CD4-positive, alpha-beta T cell treated with Interleukin-10 for 1 hour (primary cell): ENCODE data around the gene MYDGF.

Source experiments
- DNase-seq: peaks from one replicate; pipeline ENCODE4 v3.0.0-alpha.2; 2020

The MYDGF gene

DNA sequence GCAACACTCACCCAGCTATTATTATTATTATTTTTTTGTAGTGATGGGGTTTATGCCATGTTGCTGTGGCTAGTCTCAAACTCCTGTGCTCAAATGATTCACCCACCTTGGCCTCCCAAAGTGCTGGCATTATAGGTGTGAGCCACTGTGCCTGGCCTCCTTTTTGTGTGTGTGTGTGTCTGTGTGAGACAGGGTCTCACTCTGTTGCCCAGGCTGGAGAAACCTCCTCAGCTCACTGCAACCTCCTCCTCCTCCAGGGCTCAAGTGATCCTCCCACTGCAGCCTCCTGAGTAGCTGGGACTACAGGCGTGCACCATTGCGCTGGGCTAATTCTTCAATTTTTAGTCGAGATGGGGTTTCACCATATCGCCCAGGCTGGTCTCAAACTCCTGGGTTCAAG, 3.6 kb upstream of the MYDGF start:
- no peak for DNase-seq

DNA sequence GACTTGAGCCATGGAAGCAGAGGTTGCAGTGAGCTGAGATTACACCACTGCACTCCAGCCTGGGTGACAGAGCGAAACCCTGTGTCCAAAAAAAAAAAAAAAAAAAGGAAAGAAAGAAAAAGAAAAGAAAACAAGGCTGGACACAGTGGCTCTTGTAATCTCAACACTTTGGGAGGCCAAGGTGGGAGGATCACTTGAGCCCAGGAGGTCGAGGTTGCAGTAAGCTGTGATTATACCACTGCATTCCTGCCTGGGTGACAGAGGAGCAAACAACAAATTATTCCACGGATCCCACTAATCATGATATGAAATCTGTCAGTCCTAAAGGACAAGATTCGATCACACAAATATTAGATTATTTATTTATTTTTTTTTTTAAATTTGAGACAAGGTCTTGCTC, 3.1 kb upstream of the MYDGF start:
- DNase-seq, result no peak

DNA sequence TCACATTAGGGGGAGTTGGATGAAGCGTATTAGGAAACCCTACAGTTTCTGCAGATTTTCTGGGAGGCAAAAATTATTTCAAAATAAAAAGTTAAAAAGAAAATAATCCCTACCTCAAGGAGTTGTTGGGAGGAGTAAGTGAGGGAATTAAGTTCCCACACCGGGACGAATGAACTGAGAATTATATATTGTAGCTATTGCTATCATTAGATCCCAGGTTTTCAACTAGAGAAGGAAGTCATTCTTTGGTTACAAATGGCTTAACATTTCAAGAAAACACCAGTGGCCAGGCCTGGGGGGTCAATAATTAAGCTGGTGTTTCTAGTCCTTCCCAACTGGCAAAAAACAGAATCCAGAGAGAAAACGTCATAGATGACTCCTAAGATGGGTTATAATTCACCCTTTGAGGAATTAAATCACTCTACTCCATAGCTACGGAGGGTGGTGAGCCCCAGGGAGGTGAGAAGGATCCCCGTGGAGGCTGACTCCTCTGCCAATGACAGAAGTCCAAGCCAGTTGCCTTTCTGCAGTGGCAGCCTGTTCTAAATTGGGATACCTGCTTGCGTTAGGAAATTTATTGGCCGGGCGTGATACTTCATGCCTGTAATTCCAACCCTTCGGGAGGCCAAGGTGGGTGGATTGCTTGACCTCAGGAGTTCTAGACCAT, 1.2 kb upstream of the MYDGF start:
- DNase-seq, result no peak

DNA sequence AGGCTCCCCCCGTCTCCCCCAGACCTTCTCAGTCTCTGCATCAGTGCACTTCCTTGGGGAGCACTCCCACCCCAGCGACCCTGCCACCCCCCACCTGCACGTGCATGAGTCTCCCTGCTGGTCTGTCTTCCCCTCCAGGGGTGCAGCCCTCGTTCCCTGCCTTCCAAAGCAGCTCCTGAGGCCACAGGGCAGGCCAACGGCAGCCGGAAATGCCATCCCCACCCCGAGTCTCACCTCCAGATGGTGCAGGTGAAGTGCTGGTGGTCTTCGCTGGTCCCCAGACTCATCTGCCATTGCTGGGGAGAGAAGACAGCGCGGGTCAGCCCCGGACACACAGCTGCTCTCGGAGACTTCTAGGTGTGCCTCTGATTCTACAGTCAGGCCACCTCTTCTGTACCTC, 5.5 kb downstream of the MYDGF start:
- DNase-seq, result no peak

DNA sequence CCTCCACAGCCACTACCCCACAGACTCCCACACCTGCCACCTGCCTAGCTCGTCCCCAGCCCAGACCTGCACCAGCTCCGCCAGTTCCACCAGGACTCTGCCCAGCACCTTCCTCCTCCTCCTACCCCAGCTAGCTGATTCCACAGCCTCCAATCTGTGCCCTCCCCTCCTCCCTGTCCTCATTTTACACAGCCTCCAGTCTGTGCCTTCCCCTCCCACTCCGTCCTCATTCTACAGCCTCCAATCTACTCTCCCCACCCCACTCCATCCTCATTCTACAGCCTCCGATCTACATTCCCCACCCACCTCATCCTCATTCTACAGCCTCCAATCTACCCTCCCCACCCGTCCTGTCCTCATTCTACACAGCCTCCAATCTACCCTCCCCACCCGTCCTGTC, 7.3 kb downstream of the MYDGF start:
- DNase-seq, result no peak

DNA sequence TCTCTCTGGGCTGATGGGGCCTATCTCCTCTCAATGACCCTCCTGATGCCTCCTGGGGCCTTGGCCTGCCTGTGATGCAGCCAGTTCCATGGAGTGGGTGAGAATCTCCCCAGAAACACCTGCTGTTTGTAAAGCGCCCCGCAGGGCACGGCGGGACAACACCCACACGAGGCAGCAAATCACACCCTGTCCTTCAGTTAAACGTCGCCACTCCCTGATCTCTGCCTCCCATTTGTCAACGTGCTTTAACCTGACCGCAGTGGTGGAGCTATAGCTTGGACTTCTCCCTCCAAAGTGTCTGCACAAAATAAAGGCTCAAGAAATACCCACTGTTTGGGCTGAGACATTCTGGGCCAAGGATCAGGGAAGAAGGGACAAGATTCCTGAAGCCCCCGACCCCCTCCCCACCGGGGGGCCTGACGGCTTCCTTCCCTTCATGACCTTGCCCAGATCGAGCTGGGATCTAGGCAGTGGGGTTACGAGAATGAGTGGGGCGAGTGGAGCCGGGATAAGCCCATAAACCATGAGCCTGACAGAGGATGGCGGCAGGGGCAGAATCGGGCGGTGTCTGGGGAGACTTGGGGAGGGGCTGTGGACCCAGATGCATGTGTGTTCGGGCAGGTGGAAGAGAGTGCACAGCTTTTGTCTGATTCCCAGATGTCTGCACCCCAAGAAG, 8.0 kb downstream of the MYDGF start:
- DNase-seq, result no peak

DNA sequence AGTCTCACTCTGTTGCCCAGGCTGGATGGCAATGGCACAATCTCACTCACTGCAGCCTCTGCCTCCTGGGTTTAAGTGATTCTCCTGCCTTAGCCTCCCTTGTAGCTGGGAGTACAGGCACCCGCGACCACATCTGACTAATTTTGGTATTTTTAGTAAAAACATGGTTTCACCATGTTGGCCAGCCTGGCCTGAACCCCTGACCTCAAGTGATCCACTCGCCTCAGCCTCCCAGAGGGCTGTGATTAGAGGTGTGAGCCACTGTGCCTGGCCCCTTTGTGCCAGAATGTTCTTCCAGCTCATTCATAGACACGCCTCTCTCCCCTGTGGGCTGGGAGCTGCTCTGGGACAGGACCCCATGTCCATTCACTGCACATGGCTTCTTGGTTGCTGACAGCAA, 9.1 kb downstream of the MYDGF start:
- no peak for DNase-seq

DNA sequence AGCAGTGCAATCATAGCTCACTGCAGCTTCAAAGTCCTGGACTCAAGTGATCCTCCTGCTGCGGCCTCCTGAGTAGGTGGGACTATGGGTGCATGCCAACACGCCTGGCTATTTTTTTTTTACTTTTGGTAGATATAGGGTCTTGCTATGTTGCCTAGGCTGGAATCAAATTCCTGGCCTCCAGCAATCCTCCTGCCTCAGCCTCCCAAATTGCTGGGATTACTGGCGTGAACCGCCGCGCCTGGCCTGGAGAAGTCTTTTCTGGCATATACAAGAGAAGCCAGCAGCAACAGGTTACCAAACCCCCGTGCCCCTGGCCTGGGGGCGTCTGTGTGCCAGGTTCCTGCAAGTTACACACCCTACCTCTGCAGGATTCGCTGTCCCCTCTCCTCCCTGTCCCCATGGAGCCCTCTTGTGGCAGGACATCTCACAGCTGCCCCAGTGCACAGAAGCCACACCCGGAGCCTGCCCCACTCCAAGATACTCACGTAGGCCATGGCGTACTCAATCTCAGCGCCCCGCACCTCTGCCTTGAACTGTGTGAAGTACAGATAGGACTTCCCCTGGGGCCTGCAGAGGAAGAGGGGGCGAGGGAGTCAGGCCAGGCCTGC, 9.9 kb downstream of the MYDGF start:
- no peak for DNase-seq

DNA sequence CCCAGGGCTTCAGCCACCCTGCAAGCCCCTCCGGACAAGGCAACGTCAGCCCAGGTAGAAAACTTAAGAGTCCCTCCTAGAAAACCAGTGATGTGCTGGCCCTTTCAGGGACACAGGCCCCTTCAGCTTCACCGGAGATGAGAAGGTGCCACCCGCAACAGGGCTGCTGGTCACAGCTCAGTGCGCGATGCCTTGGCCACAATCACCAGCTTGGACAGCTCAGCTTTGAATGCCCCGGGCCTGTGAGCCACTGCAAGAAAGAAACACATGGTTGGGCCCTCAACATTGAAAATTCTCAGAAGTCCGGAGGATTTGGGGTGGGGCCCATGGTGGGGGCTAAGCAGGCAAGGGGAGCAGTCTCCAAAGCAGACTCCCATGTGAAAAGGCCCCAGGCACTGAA, 12.3 kb downstream of the MYDGF start:
- DNase-seq, result no peak

DNA sequence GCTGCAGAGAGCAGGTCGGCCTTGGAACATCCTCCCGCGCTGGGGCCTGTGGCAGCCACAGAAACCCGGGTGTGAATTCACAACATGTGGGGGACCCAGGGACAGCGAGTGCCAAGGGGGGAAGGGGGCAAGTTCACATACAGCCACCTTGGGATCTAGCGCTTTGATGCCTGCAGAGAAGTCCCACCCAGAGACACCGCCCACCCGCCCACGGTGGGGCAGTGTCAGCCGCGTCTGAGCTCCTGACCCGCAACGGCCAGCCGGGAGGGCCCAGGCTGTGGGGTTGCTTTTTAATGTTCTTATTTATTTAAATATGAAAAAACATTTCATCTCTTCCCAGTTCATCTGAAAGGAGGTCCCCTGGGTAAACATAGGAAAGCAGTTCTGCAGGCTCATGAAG, 12.9 kb downstream of the MYDGF start:
- DNase-seq, result no peak

DNA sequence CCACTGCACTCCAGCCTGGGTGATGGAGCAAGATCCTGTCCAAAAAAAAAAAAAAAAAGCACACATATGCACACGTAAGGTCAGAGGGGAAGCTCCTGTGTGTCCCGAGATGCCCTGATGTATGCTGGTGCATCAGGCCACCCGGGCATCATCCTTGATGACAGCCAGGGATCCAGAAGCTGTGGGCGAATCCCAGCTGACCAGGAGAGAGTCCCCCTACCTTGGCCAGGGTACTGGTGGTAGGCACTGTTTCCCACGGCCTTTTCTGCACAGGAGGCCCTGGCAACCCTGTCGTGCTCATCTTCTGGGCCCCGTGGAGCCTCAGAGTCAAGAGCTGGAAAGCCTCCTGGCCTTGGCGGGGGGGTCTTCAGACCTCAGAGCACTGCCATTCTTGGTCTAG, 14.0 kb downstream of the MYDGF start:
- DNase-seq, result no peak

DNA sequence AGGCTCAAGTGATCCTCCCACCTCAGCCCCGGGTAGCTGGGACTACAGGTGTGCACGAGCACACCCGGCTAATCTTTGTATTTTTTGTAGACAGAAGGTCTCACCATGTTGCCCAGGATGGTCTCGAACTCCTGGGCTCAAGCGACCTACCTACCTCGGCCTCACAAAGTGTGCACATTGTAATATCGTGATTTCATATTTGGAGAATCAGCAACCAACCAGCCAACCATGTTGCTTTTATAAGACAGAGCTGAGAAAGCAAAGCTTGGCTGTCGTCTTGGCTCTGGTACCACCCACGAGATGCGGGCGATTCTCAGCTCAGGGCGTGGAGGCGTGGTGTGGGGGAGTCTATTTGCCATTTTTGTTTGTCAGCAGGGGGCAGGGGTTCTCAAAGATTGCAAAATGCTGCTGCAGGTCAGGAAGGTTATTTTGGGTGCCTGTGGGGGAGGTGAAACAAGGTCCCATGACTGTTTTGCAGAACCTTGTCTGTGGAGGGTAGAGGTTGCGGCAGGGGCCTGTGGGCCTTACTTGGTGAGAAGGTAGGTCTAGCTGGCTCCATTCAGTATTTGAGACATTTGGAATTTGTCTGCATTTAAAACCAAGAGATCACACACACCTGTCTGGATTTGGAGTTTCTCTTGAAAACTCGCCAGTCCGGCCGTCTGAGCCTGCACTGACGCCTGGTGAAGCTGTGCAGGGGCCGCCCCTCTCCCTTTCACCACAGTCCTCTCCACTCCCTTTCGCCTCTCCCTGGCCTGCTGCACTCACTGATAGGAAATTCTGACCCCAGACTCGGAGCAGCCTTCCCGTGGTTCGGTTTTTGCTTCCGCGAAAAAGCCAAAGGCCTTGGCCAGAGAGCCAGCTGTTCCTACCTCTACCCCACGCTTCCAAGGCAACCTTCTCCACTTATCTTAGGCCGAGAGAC, 15.4 kb downstream of the MYDGF start:
- DNase-seq, result no peak

DNA sequence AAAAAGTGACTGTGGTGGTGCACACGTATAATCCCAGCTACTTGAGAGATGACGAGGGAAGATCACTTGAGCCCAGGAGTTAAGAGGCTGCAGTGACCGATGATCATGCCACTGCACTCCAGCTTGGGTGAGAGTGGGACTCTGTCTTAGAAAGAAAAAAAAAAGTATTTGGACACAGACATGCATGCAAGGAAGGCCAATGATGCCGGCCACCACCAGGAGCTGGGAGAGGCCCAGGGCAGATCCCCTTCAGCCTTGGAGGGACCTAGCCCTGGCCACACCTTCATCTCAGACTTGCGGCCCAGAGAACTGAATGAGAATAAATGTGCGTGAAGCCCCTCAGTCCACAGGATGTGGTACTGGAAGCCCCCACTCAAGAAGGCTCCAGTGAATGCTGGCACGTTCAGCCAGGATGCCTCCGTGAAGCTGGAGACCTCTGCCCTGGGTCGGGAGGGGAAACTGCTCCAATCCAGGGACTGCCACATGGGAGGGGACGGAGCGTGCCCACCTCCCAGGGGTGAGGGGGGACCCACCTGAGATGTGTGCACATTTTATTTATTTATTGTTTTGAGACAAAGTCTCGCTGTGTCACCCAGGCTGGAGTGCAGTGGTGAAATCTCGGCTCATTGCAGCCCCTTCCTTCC, 16.2 kb downstream of the MYDGF start:
- no peak for DNase-seq

DNA sequence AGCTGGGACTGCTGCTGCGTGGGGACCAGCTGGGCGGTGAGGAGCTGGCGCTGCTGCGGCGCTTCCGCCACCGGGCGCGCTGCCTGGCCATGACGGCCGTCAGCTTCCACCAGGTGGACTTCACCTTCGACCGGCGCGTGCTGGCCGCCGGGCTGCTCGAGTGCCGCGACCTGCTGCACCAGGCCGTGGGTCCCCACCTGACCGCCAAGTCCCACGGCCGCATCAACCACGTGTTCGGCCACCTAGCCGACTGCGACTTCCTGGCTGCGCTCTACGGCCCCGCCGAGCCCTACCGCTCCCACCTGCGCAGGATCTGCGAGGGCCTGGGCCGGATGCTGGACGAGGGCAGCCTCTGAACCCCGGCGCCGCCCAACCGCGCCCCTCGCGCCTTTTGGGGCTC, 18.1 kb downstream of the MYDGF start:
- no peak for DNase-seq

DNA sequence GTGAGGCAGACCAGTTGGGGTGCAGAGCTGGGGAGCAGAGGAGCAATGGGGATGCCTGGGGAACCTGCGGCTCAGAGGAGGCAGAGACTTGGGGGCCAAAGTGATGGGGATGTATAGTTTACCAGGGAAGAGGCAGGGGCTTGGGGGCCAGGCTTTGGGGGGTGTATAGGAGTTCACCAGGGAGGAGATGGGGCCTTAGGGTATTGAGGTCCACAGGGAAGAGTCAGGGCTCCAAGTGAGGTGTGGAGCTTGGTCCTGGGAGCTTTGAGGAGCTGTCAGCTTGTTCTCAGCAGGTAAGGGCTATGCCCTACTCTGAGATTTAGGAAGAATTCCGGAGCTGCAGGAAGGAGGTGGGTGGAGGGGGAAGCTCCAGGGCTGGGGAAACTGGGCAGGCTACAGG, 20.0 kb downstream of the MYDGF start:
- no peak for DNase-seq

DNA sequence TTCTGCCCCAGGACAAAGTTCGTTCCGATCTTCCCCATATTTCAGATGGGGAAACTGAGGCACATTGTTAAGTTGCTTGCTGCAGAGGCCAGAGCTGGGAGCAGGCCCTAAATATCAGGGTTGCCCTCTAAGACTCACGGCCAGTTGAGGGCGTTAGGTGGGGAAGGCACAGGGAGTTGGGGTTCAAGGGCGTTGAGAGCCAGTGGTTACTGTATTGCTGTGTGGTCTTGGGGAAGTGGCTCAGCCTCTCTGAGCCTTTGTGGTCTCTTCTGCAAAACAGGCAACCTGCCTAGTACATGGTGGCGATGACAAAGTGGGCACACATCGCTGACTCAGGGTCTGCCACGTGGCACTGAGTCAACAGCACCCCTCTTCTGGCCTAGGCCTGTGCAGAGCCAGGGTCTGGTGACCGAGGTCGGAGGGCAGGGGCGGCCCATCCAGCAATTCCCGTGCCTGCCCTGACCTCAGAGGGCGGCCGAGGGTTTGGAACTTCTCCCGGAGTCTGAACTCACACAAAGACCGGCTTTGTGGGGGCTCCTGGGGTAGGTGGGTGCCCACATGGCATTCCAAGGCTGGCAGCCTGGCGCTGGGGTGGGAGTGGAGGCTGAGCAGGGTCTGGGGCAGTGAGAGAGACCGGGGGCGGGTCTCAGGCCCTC, 20.6 kb downstream of the MYDGF start:
- no peak for DNase-seq

DNA sequence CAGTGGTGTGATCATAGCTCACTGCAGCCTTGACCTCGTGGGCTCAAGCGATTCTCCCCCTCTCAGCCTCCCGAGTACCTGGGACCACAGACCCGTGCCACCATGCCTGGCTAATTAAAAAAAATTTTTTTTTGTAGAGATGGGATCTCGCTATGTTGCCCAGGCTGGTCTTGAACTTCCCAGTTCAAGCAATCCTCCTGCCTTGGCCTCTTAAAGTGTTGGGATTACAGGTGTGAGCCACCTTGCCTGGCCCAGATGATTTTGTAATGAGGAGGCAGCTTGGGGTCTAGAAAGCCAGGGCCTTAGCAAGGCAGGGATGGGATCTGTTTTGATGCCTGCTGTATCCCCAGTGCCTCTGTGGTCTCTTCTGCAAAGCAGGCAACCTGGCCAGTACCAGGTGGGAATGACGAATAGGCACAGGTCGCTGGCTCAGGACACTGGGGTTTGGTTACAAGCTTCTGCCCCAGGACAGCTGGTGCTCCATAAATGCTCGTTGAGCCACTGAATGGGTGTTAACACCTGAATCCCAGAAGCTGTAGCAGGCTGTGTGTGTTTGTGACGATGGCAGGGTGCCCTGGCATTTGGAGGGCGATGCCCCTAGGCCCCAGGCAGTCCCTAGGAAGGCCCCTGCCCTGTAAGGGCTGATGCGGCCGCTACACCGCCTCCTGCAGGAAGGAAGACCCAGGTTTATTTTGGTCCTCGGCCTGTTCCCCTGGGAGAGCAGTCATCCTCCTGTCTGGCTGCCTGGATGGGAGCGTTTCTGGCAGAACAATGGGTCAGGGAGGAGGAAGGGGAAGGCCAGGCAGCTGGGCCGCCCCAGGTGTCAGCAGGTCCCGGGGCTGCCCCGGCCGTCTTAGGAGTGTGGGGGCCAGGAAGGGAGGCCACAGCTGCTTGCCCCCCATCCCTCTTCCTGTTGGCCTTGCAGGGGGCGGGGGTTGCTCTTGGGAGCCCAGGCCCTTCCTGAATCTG, 22.2 kb downstream of the MYDGF start:
- DNase-seq, result no peak

DNA sequence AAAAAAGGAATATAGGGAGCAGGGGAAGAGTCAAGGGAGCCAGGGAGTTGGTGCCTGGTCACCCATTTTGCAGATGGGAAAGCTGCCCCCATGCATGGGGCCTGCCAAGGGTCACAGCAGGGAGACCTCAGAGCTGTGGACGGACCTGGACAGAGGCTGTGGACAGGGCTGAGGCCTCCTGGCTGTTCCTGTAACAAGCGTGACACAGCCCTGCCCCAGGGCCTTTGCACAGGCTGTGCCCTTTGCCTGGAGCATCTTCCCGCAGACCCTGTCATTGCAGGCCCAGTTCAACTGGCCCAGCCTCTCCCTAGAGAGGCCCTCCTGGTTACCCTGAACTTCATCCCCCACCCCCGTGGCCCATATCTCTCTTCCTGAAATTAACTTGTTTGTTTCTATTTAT, 24.4 kb downstream of the MYDGF start:
- DNase-seq, result no peak

DNA sequence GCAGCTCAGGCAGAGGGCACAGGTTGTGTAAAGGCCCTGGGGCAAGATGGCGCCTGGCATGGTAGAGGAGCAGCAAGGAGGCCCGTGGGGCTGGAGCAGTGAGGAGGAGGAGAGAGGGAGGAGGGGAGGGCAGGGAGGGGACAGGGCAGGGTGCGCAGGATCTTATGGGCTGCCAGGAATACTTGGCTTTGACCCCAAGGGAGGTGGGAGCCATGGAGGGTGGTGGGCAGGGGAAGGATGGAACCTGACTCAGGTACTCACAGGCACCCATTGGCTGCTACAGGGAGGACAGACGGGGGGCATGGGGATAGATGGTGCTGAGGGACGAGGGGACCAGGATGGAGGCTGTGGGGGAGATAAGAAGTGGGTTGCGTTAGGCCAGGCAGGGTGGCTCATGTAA, 27.5 kb downstream of the MYDGF start:
- DNase-seq, result no peak

DNA sequence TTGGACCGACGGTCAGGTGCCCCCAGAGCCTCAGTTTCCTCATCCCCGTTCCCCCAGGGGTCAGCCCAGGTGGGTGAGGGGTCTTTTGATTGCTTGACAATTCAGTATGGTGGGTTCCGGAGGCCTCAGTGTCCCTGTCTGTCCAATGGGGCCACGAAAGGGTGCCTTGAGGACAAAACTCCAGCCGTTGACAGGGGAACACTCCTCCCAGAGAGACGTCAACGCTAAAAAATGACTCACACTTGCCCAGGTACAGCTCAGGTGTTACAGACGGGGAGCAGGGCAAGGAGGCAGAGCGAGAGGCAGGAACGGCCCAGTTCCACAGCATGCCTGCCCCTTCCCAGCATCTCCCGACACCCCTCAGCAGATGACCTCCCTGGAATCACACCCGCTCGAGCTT, 29.0 kb downstream of the MYDGF start:
- no peak for DNase-seq
